DMS53 treated with DMSO at 0.1 percent for 48 hours (cell line): ENCODE data around the gene BCHE.

Source experiments
- DNase-seq: peaks from one replicate; lab custom pipeline; 2025; ENCODE audit not compliant: unreplicated experiment; lab: John Stamatoyannopoulos, UW

The BCHE gene

GRCh38 chr3:165837058-165837525 is at the start of gene BCHE:
BCHE (minus strand) TSS chr3:165837423; CDS start chr3:165831033, 6,390 bp downstream.
- peak; percentile 59 for DNase-seq

- DNase-seq = no peak
Observed at GRCh38 chr3:165885558-165886270, 48.5 kb upstream of the BCHE start.

GRCh38 chr3:165884518-165884917 is 47.3 kb upstream of the BCHE start:
- no peak for DNase-seq

- peak; percentile 27 for DNase-seq
Observed at GRCh38 chr3:165883863-165884478, 46.7 kb upstream of the BCHE start.

- DNase-seq = no peak
Observed at GRCh38 chr3:165883117-165883516, 45.9 kb upstream of the BCHE start.

GRCh38 chr3:165875644-165876043 is 38.4 kb upstream of the BCHE start:
- DNase-seq = no peak

- DNase-seq = no peak
Observed at GRCh38 chr3:165874663-165875489, 37.7 kb upstream of the BCHE start.

GRCh38 chr3:165868088-165868487 is 30.9 kb upstream of the BCHE start:
- no peak for DNase-seq

GRCh38 chr3:165859061-165859460 is 21.8 kb upstream of the BCHE start:
- DNase-seq = no peak

GRCh38 chr3:165855581-165855980 is 18.4 kb upstream of the BCHE start:
- peak; percentile 39 for DNase-seq

- DNase-seq = peak; percentile 15
Observed at GRCh38 chr3:165854696-165855095, 17.5 kb upstream of the BCHE start.

- DNase-seq = no peak
Observed at GRCh38 chr3:165852711-165853110, 15.5 kb upstream of the BCHE start.

GRCh38 chr3:165852191-165852590 is 15.0 kb upstream of the BCHE start:
- DNase-seq = no peak

GRCh38 chr3:165846056-165846455 is 8.8 kb upstream of the BCHE start:
- DNase-seq = no peak

GRCh38 chr3:165839296-165840076 is 2.3 kb upstream of the BCHE start:
- no peak for DNase-seq

GRCh38 chr3:165837801-165838200 is 578 bp upstream of the BCHE start:
- DNase-seq = no peak

GRCh38 chr3:165835431-165835830 is 1.8 kb downstream of the BCHE start:
- DNase-seq = no peak

GRCh38 chr3:165830746-165831145 is 6.5 kb downstream of the BCHE start:
- no peak for DNase-seq

GRCh38 chr3:165827883-165828282 is 9.3 kb downstream of the BCHE start:
- DNase-seq = no peak

- DNase-seq = no peak
Observed at GRCh38 chr3:165827233-165827632, 10.0 kb downstream of the BCHE start.

GRCh38 chr3:165820671-165821123 is 16.5 kb downstream of the BCHE start:
- no peak for DNase-seq
